HepG2 (cell line): ENCODE measurements around the gene GAL3ST3. TPM values are rescaled to one million over a fixed set of nuclear protein-coding genes. Genes with fewer than 3 reads are reported as not detected.

ENCODE experiments used
- KDM4B ChIP-seq: sonication (generic); formaldehyde crosslinking; IDR thresholded peaks from 2 replicates; pipeline ENCODE4 v1.4.0; 2020; ENCODE audit warnings: missing genetic modification reagents
- KLF16 ChIP-seq, 2 experiments: sonication (generic) in 1 of 2; formaldehyde crosslinking in 1 of 2; IDR thresholded peaks; 2 replicates each; pipeline versions ENCODE4 v1.6.1 to v1.8.0; 2016 to 2023; ENCODE audit warnings: missing genetic modification reagents in 2 of 2, missing compliant biosample characterization in 1 of 2
- NCOA2 ChIP-seq: sonication (generic); formaldehyde crosslinking; IDR thresholded peaks from 2 replicates; pipeline ENCODE4 v1.8.0; 2022; ENCODE audit warnings: inconsistent platforms
- NCOR1 ChIP-seq: fragments of 200-600 bp; sonication (generic); IDR thresholded peaks from 2 replicates; pipeline ENCODE4 v1.7.0; 2017; ENCODE audit warnings: antibody characterized with exemption, low read length, borderline replicate concordance
- NFRKB ChIP-seq: fragments of 450-650 bp; IDR thresholded peaks from 2 replicates; pipeline ENCODE4 v1.6.1; 2017
- ONECUT2 ChIP-seq: sonication (generic); formaldehyde crosslinking; IDR thresholded peaks from 2 replicates; pipeline ENCODE4 v1.4.0; 2020; ENCODE audit warnings: missing genetic modification reagents
- POLR2A ChIP-seq, 2 experiments: IDR thresholded peaks; 2 replicates each; pipeline ENCODE4 v1.6.1; 2011; ENCODE audit warnings: low read depth in 2 of 2, low read length in 2 of 2, mild to moderate bottlenecking in 1 of 2, moderate library complexity in 1 of 2; ENCODE audit not compliant: insufficient read depth in 1 of 2
- RFX1 ChIP-seq: fragments of 450-650 bp; IDR thresholded peaks from 2 replicates; pipeline ENCODE4 v1.6.1; 2017
- RFXAP ChIP-seq: sonication (generic); formaldehyde crosslinking; IDR thresholded peaks from 2 replicates; pipeline ENCODE4 v1.4.0; 2020; ENCODE audit warnings: missing genetic modification reagents, borderline replicate concordance
- SALL2 ChIP-seq: sonication (generic); formaldehyde crosslinking; IDR thresholded peaks from 2 replicates; pipeline ENCODE4 v1.8.1; 2023; ENCODE audit warnings: mild to moderate bottlenecking, missing genetic modification reagents, inconsistent platforms
- ZFP1 ChIP-seq: IDR thresholded peaks from 2 replicates; pipeline ENCODE4 v1.6.1; 2016
- ZMAT3 ChIP-seq: sonication (generic); formaldehyde crosslinking; conservative IDR thresholded peaks from 2 replicates; pipeline ENCODE4 v1.7.0; 2021; ENCODE audit warnings: missing genetic modification reagents
- ZNF563 ChIP-seq: sonication (generic); formaldehyde crosslinking; IDR thresholded peaks from 2 replicates; pipeline ENCODE4 v1.8.0; 2022; ENCODE audit warnings: mild to moderate bottlenecking, moderate library complexity, missing genetic modification reagents
- ZNF569 ChIP-seq: sonication (generic); formaldehyde crosslinking; IDR thresholded peaks from 2 replicates; pipeline ENCODE4 v1.5.0; 2020; ENCODE audit warnings: mild to moderate bottlenecking, missing genetic modification reagents, moderate library complexity, borderline replicate concordance
- ZSCAN31 ChIP-seq: sonication (generic); formaldehyde crosslinking; IDR thresholded peaks from 2 replicates; pipeline ENCODE4 v1.5.0; 2020; ENCODE audit warnings: low read depth, mild to moderate bottlenecking, missing genetic modification reagents
- polyA plus RNA-seq, 8 experiments: library from polyadenylated mRNA; depleted of rRNA in 3 of 8; stranded (reverse) in 7 of 8; unstranded in 1 of 8; fragments of >200 nt; fragmentation: Illumina TruSeq in 4 of 8; extraction: Trizol in 4 of 8; gene quantifications; 2 replicates each; pipeline versions ENCODE4 v1.2.1 to v1.2.3, GENCODE V29; 2011 to 2016; ENCODE audit warnings: low read depth in 4 of 8, missing spikeins in 1 of 8, mixed read lengths in 1 of 8; ENCODE audit not compliant: insufficient read depth in 1 of 8
- total RNA-seq, 5 experiments: library from RNA; depleted of rRNA; stranded (reverse); fragments of >200 nt; fragmentation: Illumina TruSeq; extraction: Trizol; gene quantifications; 2 replicates each; pipeline ENCODE4 v1.2.3, GENCODE V29; 2016; ENCODE audit warnings: low read depth in 1 of 5
- TF ChIP-seq, protein P1 (sequence below): IDR thresholded peaks from 2 replicates; pipeline ENCODE4 v1.6.1; 2016; ENCODE audit warnings: missing biosample characterization, missing genetic modification reagents, low read depth
- TF ChIP-seq, protein P2 (sequence below): IDR thresholded peaks from 2 replicates; pipeline ENCODE4 v1.6.1; 2016
- TF ChIP-seq, protein P3 (sequence below): sonication (generic); formaldehyde crosslinking; IDR thresholded peaks from 2 replicates; pipeline ENCODE4 v1.4.0; 2020; ENCODE audit warnings: missing genetic modification reagents
- TF ChIP-seq, protein P4 (sequence below): sonication (generic); formaldehyde crosslinking; IDR thresholded peaks from 2 replicates; pipeline ENCODE4 v1.4.0; 2020; ENCODE audit warnings: missing genetic modification reagents
- TF ChIP-seq, protein P5 (sequence below): sonication (generic); formaldehyde crosslinking; IDR thresholded peaks from 2 replicates; pipeline ENCODE4 v1.5.1; 2020; ENCODE audit warnings: missing genetic modification reagents, mild to moderate bottlenecking, borderline replicate concordance

GAL3ST3 gene
- total and polyA plus RNA-seq, 2 of the 13 experiments (the other 11 are each of a cell fraction or from before 2014, with no cell fraction given): not detected

DNA sequence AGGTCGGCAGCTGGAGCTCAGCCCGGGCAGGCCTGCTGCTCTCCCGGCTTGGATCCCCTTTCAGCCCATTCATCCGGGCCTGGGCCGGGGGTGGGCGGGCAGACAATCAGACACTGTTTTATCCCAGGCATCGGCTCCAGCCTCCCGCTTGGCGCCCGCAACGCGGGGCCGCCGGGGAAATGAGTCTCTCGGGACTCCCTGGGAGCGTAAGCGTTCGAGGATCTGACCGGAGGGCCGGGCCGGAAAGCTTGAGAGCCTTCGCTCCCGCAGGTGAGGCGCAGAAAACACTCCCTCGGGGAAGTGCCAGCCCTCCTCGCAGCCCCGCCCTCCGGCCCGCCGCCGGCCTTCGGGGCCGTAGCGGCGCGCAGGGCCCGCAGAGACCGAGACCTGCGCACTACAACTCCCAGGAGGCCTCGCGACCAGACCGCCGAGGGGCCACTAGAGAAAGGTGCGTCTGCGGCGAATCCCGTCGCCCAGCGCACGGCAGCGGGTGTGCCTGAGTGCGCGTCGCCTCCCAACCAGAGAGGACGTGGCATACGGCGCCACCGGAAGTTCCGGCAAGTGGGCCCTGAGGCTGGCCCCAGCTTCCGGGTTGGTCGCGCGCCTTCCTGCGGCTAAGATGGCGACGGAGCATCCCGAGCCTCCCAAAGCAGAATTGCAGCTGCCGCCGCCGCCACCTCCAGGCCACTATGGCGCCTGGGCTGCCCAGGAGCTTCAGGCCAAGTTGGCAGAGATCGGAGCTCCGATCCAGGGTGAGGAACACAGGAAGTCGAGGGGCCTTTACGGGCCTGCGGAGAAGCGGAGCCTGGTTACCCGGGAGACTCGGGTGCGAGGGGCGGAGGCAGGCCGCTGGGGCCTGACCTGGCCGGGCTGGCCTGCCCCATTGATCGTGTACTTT, 3.1 kb upstream of the GAL3ST3 start, which contains the start of gene SF3B2 (continued):
- TF ChIP-seq ZMAT3: peak; percentile 68
- TF ChIP-seq KDM4B: peak; percentile 42
- peak; percentile 89 for TF ChIP-seq SALL2 (CRISPR knock-in tag)
- TF ChIP-seq ZSCAN31: peak; percentile 94
- TF ChIP-seq POLR2A (IDR thresholded peaks at IDR 0.05; ENCODE audit: insufficient read depth in 1 of 2, low read depth in 2 of 2, low read length in 2 of 2): peak; percentile 76 to 82
- TF ChIP-seq, protein P1, sequence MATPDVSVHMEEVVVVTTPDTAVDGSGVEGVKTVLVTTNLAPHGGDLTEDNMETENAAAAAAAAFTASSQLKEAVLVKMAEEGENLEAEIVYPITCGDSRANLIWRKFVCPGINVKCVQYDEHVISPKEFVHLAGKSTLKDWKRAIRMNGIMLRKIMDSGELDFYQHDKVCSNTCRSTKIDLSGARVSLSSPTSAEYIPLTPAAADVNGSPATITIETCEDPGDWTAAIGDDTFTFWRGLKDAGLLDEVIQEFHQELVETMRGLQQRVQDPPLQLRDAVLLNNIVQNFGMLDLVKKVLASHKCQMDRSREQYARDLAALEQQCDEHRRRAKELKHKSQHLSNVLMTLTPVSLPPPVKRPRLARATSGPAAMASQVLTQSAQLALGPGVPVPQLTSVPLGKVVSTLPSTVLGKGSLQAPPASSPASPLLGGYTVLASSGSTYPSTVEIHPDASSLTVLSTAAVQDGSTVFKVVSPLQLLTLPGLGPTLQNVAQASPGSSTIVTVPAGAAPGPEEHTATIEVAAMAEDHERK (CRISPR knock-in tag): peak; percentile 91
- TF ChIP-seq RFXAP (CRISPR knock-in tag): peak; percentile 74; the same call in 1 of the 2 replicates
- TF ChIP-seq, protein P2, sequence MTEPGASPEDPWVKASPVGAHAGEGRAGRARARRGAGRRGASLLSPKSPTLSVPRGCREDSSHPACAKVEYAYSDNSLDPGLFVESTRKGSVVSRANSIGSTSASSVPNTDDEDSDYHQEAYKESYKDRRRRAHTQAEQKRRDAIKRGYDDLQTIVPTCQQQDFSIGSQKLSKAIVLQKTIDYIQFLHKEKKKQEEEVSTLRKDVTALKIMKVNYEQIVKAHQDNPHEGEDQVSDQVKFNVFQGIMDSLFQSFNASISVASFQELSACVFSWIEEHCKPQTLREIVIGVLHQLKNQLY (CRISPR knock-in tag): no peak
- TF ChIP-seq RFX1: peak; percentile 55; the same call in 1 of the 2 replicates
- peak; percentile 59; the same call in 1 of the 2 replicates for TF ChIP-seq NFRKB
- TF ChIP-seq ZFP1: peak; percentile 87; the same call in 1 of the 2 replicates
- TF ChIP-seq NCOA2 (CRISPR knock-in tag): peak; percentile 31; the same call in 1 of the 2 replicates
- TF ChIP-seq NCOR1: peak; percentile 61; the same call in 1 of the 2 replicates
- TF ChIP-seq, protein P3, sequence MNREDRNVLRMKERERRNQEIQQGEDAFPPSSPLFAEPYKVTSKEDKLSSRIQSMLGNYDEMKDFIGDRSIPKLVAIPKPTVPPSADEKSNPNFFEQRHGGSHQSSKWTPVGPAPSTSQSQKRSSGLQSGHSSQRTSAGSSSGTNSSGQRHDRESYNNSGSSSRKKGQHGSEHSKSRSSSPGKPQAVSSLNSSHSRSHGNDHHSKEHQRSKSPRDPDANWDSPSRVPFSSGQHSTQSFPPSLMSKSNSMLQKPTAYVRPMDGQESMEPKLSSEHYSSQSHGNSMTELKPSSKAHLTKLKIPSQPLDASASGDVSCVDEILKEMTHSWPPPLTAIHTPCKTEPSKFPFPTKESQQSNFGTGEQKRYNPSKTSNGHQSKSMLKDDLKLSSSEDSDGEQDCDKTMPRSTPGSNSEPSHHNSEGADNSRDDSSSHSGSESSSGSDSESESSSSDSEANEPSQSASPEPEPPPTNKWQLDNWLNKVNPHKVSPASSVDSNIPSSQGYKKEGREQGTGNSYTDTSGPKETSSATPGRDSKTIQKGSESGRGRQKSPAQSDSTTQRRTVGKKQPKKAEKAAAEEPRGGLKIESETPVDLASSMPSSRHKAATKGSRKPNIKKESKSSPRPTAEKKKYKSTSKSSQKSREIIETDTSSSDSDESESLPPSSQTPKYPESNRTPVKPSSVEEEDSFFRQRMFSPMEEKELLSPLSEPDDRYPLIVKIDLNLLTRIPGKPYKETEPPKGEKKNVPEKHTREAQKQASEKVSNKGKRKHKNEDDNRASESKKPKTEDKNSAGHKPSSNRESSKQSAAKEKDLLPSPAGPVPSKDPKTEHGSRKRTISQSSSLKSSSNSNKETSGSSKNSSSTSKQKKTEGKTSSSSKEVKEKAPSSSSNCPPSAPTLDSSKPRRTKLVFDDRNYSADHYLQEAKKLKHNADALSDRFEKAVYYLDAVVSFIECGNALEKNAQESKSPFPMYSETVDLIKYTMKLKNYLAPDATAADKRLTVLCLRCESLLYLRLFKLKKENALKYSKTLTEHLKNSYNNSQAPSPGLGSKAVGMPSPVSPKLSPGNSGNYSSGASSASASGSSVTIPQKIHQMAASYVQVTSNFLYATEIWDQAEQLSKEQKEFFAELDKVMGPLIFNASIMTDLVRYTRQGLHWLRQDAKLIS (CRISPR knock-in tag): no peak
- TF ChIP-seq ONECUT2: 0 out of 2 replicates have a peak, but pooled peaks have one; percentile 71
- TF ChIP-seq, protein P4, sequence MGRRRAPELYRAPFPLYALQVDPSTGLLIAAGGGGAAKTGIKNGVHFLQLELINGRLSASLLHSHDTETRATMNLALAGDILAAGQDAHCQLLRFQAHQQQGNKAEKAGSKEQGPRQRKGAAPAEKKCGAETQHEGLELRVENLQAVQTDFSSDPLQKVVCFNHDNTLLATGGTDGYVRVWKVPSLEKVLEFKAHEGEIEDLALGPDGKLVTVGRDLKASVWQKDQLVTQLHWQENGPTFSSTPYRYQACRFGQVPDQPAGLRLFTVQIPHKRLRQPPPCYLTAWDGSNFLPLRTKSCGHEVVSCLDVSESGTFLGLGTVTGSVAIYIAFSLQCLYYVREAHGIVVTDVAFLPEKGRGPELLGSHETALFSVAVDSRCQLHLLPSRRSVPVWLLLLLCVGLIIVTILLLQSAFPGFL (CRISPR knock-in tag): 0 out of 2 replicates have a peak, but pooled peaks have one; percentile 36
- peak; percentile 60 for TF ChIP-seq ZNF563
- TF ChIP-seq KLF16 (CRISPR knock-in tag; IDR thresholded peaks at IDR 0.05): peak in 1 of 2 experiments; percentile 62; a peak in 2 of 4 replicates
- 0 out of 2 replicates have a peak, but pooled peaks have one; percentile 59 for TF ChIP-seq ZNF569 (CRISPR knock-in tag)
- TF ChIP-seq, protein P5, sequence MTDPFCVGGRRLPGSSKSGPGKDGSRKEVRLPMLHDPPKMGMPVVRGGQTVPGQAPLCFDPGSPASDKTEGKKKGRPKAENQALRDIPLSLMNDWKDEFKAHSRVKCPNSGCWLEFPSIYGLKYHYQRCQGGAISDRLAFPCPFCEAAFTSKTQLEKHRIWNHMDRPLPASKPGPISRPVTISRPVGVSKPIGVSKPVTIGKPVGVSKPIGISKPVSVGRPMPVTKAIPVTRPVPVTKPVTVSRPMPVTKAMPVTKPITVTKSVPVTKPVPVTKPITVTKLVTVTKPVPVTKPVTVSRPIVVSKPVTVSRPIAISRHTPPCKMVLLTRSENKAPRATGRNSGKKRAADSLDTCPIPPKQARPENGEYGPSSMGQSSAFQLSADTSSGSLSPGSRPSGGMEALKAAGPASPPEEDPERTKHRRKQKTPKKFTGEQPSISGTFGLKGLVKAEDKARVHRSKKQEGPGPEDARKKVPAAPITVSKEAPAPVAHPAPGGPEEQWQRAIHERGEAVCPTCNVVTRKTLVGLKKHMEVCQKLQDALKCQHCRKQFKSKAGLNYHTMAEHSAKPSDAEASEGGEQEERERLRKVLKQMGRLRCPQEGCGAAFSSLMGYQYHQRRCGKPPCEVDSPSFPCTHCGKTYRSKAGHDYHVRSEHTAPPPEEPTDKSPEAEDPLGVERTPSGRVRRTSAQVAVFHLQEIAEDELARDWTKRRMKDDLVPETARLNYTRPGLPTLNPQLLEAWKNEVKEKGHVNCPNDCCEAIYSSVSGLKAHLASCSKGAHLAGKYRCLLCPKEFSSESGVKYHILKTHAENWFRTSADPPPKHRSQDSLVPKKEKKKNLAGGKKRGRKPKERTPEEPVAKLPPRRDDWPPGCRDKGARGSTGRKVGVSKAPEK: no peak
